ENCODE data around the gene ZG16.

The ZG16 gene

DNA sequence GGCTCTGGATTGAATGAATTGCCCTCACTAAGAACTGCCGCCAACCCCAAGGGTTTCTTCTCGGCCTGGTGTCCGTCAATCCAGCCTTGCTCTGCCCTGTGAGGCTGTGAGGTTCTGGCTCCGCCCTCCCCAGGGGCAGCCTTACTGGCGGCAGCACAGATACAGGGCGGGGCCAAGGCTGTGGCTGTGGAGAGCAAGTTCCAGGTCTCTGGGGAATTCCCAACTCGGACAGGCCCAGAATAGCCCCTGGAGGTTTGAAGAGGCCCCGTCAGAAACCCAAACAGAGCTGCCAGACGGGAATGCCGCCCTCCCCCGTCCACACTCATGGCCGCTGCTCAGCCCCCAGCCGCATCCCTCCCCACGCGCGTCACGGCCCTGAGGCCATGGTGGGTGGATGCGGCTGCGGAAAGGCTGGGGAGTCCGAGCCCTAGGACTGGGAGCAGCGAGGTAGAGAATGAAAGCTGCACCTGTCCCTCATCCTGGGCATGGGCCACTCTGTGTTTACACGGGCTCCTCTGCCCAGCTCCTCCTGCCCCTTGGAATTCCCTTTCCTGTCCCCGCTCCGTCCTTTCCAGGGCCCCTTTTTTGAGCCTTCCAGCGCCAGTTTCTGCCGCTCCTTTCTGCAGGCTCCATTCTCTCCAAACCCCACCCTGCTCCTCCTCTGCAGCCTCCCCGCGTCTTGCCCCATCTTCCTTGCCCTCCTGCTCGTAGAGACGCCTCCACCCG, 33.3 kb downstream of the ZG16 start:
- DNase-seq, result peak; percentile 91

DNA sequence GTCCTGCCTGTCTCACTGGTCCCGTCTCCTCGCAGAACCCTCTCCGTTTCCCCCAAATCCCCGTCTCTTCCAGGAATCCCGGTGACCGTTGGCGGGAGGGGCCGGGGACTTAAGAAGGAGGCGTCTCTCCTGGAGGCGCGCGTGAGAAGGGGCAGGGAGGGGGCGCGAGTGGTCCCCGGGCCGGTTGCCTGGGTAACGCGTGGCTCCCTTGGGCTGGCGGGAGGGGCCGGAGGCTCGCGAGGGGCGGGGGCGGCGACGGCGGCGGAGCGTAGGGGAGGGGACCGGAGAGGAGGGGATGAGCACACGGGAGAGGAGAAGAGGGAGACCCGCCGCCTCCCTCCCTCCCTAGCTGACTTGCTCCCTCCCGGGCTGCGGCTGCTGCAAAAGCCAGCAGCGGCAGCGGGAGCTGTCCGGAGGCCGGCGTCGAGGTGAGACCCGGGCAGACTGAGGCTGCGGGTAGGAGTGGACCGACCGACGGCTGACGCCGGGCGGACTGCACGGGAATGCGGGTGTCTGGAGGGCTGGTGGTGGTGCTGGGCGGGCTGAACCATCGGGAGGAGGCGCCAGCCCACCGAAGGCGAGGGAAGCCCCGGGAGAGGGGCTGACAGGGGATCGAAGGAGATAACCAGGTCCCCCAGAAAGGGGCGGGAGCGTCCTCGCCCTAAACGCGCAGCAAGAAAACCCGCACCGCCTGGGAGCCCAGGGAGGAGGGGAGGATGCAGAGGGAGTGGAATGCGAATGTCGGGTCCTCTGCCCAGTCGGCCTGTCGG, 34.0 kb downstream of the ZG16 start, which contains the start of gene PRRT2:
TSS of gene PRRT2 (plus strand) at position 298 of the 770 bp plus-strand sequence. CDS start 862 bp downstream, outside the sequence.
- peak; percentile 92 for DNase-seq

DNA sequence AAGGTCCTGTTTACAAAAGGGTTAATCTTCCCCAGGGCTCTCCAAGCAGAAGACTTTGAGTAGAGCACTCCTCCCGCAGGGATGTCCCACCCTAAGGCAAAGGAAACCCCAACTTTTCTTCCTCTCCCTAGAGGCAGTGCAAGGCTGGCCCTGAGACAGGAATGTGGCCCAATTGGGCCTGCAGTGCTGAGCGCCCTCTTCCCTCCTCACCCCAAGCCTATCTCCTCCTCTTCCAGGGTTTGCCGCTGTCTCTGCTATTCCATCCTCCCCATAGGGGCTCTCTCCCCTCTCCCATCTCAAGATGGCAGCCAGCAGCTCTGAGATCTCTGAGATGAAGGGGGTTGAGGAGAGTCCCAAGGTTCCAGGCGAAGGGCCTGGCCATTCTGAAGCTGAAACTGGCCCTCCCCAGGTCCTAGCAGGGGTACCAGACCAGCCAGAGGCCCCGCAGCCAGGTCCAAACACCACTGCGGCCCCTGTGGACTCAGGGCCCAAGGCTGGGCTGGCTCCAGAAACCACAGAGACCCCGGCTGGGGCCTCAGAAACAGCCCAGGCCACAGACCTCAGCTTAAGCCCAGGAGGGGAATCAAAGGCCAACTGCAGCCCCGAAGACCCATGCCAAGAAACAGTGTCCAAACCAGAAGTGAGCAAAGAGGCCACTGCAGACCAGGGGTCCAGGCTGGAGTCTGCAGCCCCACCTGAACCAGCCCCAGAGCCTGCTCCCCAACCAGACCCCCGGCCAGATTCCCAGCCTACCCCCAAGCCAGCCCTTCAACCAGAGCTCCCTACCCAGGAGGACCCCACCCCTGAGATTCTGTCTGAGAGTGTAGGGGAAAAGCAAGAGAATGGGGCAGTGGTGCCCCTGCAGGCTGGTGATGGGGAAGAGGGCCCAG, 34.9 kb downstream of the ZG16 start:
- DNase-seq, result peak; percentile 65

DNA sequence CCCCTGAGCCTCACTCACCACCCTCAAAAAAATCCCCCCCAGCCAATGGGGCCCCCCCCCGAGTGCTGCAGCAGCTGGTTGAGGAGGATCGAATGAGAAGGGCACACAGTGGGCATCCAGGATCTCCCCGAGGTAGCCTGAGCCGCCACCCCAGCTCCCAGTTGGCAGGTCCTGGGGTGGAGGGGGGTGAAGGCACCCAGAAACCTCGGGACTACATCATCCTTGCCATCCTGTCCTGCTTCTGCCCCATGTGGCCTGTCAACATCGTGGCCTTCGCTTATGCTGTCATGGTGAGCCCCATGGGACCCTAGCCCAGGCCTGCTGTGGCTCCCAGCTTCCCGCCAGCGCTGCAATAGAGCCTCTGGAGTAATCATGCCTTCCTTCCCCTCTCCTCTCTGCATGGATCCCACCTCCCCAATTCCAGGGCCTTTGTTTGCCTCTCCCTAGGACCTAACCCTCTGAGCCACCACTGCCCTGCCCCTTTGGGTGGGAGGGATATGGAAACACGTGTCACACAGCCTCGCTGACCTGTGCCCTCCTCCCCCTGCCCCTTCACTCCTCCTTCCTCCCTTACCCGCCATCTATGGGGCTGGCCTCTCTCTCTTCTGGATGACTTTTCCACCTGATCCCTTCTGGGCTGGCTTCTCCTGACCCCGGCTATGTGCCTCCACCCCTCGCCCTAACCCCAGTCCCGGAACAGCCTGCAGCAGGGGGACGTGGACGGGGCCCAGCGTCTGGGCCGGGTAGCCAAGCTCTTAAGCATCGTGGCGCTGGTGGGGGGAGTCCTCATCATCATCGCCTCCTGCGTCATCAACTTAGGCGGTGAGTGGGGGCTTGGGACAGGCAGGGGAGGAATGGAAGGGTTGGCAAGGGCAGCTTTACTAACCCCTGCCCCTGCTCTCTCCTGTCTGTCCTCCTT, 35.8 kb downstream of the ZG16 start:
- DNase-seq, result peak; percentile 60

DNA sequence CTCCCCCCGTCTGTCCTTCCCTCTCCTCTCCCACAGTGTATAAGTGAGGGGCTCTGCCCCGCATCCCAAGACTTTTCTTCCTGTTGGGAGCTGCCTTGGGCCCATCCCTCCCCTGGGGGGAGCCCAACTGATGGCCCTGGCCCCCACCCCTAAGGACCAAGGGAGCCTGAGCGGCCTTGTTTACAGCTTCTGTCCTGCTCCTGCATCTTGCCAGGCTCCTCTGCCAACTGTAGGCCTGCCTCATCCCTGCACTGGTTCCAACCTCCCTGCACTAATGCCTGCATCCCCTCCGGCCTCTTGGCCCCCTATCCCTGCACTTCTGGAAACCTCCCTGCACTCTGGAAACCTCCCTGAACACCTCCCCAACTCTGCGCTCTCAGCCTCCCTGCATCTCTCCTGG, 36.5 kb downstream of the ZG16 start:
- DNase-seq, result no peak

DNA sequence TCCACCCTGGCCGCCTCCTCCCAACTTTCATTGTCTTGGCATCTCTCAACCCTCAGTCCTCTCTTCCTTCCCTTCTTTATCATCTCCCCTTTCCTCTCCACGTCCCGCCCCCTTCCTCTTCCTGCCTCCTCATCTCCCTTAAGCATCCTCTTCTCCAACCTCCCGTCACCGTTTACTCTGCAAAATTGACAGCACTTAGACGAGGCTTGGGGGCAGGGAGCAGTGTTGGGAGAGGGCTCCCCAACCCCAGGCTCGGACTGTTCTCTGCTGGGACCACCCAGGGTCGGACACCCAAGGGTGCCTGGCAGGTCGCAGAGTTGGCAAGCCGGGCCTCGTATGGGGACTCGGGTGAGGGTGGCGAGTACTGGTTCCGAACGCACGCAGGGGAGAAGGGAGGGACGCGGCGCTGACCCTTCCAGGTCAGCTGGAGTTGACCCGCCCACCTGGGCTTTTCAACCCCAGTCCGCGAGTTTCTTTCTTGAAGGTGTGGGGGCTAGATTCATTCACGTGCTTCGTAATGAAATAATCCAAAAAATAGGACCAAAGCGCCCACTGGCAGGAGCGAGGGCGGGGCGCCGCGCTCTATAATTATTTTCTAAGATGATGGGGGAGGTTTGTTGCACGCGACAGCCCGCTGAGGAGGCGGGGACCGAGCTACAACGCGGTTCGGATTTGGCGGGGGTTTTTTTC, 37.1 kb downstream of the ZG16 start:
- DNase-seq, result no peak

DNA sequence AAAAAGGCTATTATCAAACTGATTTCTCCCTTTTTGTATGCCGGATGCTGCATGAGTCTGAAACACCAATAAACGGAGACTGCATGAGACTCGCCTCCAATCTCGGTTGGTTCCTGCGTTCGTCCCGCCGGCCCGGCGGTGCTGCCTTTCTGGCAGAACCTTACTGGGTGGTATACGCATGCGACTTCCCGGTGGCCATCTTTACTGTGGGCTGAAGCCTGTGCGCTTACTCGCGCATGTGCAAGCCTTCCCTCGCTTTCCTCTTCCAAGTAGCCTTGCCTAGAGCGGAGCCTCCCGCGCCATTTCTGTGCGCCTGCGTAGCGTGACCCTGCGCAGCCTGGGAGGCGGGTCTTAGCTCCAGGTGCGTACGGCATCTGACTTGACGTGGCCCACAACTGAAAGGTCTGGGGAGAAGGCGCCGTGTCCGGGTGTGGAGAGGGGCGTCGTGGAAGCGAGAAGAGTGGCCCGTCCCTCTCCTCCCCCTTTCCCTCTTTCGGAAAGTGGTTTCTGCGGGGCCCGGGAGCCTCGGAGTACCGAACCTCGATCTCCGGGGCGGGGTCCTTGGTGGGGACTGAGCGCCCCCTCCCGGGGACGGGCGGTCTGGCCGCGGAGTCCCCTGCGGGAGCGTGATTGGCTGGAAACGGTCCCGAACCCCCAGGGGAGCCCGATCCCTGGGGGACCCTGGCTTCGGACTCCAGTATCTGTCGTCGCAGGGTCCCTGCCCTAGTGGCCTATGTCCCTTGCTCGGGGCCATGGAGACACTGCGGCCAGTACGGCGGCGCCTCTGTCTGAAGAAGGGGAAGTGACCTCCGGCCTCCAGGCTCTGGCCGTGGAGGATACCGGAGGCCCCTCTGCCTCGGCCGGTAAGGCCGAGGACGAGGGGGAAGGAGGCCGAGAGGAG, 38.0 kb downstream of the ZG16 start, which contains the start of gene PAGR1:
TSS of gene PAGR1 (plus strand) at position 360 of the 901 bp plus-strand sequence. CDS start at position 734, 374 bp downstream.
- peak; percentile 99 for DNase-seq

DNA sequence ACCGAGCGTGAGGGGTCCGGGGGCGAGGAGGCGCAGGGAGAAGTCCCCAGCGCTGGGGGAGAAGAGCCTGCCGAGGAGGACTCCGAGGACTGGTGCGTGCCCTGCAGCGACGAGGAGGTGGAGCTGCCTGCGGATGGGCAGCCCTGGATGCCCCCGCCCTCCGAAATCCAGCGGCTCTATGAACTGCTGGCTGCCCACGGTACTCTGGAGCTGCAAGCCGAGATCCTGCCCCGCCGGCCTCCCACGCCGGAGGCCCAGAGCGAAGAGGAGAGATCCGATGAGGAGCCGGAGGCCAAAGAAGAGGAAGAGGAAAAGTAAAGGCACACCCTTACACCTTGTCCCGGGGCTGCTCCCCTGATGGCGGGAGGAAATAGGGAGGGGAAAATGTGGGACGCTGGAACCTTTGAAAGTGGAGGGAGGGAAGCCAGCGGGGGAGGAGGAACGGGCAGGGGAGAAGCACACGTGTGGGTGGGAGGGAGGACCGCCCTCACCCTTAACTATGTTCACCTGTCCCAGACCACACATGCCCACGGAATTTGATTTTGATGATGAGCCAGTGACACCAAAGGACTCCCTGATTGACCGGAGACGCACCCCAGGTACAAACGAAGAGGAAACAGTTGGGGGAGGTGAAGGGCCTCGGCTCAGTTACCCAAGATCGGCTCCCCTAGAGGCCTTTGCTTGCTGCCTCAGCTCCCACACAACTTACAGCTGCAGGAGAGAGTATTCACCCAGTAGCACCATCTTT, 38.8 kb downstream of the ZG16 start:
- DNase-seq, result no peak

DNA sequence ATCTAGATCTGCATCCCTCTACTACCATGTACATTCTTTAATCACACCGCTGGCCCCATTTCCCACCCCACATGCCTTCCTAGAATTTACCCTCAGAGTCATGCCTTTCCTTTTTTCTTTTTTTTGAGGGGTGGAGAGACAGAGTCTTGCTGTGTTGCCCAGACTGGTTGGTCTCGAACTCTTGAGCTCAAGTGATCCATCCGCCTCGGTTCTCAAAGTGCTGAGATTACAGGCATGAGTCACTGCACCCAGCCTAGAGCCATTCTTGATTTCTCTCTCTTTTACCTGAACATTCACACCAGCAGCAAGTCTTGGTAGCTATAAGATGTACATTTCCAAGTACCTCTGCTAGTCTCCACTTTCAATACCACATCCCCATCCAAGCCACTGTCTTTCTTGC, 40.0 kb downstream of the ZG16 start:
- no peak for DNase-seq

DNA sequence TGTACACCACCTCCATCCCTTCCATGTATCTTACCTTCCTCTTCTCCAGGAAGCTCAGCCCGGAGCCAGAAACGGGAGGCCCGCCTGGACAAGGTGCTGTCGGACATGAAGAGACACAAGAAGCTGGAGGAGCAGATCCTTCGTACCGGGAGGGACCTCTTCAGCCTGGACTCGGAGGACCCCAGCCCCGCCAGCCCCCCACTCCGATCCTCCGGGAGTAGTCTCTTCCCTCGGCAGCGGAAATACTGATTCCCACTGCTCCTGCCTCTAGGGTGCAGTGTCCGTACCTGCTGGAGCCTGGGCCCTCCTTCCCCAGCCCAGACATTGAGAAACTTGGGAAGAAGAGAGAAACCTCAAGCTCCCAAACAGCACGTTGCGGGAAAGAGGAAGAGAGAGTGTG, 41.5 kb downstream of the ZG16 start:
- no peak for DNase-seq

DNA sequence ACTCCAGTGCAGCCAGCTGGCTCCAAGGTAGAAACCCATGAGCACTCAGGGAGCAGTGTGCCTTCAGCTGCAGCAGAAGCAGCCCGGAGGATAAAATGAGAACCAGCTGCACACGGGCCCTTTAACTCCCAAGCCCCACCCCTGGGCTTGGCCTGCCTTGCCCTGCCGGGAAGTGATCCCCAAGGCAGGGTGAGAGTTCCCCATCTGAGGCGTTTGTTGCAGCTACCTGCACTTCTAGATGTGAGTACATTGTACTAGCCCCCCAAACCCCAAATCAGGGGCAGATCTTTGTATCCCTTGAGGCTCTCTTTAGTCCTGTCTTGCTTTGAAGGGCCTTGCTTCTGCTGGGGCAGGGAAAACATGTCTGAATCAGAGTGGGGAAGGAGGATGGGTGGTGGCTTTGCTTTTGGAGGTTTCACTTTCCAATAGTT, 42.2 kb downstream of the ZG16 start, which contains the start of gene MVP:
TSS of gene MVP (plus strand) at position 192 of the 431 bp plus-strand sequence. CDS start 10,088 bp downstream, outside the sequence.
- DNase-seq, result no peak

DNA sequence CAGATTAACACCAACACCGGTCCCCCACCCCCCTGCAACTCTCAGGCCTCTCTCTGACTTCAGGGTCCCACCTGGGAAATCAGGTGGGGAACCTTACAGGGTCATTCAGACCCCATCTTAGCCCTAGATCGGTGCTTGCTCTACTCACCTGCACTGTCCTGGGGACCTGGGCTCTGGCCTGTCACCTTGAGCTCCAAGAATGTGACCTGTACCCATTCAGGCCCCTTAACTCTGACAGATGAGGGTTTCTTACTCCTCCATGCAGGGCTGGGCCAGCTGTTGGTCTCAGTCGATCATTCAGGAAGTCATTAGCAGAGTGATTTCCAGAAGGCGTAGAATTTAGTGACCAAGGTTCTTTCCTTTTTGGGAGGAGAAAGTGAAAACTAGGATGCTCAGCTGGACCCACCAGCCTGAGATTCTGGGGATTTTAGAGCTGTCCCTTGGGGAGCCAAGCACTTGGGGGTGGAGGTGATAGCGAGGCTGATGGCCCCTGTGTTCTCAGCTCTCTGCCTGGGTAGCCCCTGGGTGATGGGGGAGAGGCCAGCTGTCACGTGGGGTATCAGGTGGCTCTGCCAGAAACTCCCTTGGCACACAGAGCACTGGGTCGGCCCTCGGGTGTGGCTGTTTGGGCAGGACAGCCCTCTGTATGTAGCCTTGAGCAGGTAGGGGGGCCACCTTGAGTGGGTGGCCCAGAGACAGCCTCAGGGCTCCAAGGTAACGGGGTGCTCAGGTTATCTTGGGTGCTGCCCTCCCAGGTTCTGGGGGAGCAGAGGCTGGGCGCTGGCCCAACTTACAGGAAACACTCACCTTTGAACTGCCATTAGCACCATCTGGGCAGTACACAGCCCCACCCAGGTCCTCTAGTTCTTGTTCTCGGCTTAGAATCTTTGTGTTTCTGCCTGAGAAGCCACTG, 42.9 kb downstream of the ZG16 start:
- no peak for DNase-seq

DNA sequence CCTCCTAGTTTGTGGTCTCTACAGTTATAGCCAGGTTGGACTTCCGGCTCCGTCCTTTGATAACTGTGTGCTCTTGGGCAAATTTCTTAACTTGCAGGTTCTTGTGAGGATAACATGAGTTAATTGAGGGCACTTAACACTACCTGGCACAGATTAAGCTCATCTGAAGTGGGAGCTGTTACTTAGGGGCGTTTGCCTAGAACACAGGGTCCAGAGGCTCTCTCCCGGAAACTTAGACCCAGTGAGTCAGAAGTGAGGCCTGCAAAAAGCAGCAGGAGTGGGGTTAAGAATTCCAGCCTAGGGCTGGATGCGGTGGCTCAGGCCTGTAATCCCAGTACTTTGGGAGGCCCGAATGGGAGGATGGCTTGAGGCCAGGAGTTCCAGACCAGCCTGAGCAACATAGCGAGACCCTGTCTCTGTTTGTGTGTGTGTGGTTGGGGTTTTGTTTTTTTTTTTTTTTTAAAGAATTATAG, 43.6 kb downstream of the ZG16 start:
- no peak for DNase-seq

DNA sequence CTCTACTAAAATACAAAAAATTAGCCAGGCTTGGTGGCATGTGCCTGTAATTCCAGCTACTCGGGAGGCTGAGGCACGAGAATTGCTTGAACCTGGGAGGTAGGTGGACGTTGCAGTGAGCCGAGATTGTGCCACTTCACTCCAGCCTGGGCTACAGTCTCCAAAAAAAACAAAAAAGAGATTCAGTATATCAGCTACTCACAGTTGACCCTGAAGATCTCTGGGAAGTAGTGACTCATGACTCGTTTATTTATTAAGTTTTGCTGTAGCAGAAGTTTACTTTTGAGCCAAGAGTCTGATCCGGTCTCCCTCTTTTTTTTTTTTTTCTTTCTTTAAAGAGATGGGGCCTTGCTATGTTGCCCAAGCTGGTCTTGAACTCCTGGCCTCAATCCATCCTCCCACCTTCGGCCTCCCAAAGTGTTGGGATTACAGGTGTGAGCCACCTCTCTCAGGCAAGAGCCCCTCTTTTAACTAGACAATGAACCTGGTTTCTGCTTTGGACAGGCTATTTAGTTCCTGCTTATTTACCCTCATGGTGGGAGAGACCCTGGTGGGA, 46.6 kb downstream of the ZG16 start:
- DNase-seq, result no peak

DNA sequence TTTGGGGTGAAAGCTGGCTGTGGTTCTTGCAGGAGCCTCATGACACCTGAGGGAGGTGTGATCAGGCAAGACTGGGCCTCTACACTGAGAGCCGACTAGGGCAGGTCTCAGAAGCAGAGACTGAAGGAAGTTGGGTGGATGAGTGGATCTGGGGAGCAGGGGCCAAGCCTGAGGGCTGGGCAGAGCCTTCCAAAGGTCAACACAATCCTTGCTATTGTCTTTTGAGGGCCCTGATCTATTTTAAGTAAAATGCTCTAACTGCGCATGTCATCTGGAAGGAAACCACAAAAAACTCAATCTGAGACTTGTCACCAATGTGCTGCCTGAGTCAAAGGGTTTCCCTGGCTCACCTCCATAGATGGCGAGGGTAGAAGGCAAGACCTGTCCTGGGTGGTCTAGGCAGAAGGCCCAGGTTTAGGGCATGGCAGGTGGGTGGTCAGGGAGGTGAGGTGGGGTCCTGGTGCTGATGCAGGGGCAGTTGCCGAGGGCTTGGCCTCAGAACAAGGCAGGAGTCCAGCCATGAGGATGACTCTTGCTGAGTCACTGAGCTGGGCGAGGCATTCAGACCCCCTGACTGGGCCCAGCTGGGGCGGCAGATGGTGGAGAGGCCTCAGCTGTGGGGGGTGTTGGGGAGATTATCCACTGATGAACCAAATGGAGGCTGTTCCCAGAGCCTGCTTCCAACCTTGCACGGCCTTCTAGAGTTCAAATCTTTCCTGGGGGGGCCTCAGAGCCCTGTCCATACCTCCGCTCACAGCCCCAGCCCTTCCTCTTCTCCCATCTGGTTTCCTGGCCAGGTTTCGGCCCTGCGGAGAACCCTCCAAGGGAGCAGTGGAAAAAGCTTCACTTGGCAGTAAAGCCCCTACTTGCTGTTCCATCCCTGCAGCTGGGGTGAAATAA, 47.3 kb downstream of the ZG16 start:
- peak; percentile 74 for DNase-seq

DNA sequence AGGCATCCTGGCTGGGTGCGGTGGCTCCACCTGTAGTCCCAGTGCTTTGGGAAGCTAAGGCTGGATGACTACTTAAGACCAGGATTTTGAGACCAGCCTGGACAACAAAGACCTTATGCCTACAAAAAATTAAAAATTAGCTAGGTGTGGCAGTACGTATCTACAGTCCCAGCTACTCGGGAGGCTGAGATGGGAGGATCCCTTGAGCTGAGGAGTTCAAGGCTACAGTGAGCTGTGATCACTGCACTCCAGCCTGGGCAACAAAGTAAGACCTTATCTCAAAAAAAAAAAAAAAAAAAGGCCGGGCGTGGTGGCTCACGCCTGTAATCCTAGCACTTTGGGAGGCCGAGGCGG, 48.3 kb downstream of the ZG16 start:
- no peak for DNase-seq

DNA sequence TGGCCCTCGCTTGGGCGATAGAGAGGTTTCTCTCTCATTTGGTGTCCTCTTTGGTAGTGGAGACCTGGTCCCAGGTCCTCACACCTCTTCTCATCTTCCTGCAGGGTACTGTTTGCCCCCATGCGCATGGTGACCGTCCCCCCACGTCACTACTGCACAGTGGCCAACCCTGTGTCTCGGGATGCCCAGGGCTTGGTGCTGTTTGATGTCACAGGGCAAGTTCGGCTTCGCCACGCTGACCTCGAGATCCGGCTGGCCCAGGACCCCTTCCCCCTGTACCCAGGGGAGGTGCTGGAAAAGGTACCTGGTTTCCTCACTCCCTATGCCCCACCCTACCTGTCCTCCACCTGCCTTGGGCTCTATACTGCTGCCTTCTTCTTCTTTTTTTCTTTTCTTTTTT, 52.7 kb downstream of the ZG16 start:
- no peak for DNase-seq

Data from retina (tissue), 1 donor.